CD4-positive, alpha-beta T cell (primary cell): ENCODE measurements around the gene FCHSD1. TPM values are rescaled to one million over a fixed set of nuclear protein-coding genes. Genes with fewer than 3 reads are reported as not detected.

Experiments
- ATAC-seq: fragments of 200-7000 bp; cut with Tn5 transposase; one replicate; pipeline ENCODE4 v1.10.0; 2022; ENCODE audit warnings: mild to moderate bottlenecking; ENCODE audit not compliant: poor library complexity
- CTCF ChIA-PET: fragments of 350-600 bp; sonication (Branson Sonifier 250); formaldehyde crosslinking; loops from one replicate; lab custom pipeline; 2021; ENCODE audit warnings: antibody characterized with exemption, inconsistent platforms; lab: Charles Lee
- POLR2A ChIA-PET: fragments of 350-600 bp; sonication (Branson Sonifier 250); formaldehyde crosslinking; loops from one replicate; lab custom pipeline; 2021; ENCODE audit warnings: antibody characterized with exemption, inconsistent platforms; lab: Charles Lee
- DNase-seq, 14 experiments: peaks; one replicate each; pipeline ENCODE4 v3.0.0-alpha.2; 2013 to 2020; ENCODE audit warnings: mixed read lengths in 2 of 14
- H3K27ac ChIP-seq, 2 donors: one replicate each; pipeline versions ENCODE4 v1.5.1 to v1.7.0; 2013; ENCODE audit warnings: low read length in 2 of 2, low read depth in 1 of 2, mild to moderate bottlenecking in 1 of 2
- H3K27me3 ChIP-seq, 2 experiments: 1 replicate in 1 of 2; 2 replicates in 1 of 2; pipeline versions ENCODE4 v1.6.1 to v1.7.0; 2013; ENCODE audit warnings: low read length in 2 of 2, control low read depth in 1 of 2, mild to moderate bottlenecking in 1 of 2, moderate library complexity in 1 of 2; ENCODE audit not compliant: insufficient read depth in 2 of 2, control insufficient read depth in 1 of 2
- H3K36me3 ChIP-seq: one replicate; pipeline ENCODE4 v1.6.1; 2013; ENCODE audit warnings: low read length, control low read depth; ENCODE audit not compliant: insufficient read depth
- H3K4me1 ChIP-seq: one replicate; pipeline ENCODE4 v1.6.1; 2013; ENCODE audit warnings: low read length, control low read depth; ENCODE audit not compliant: insufficient read depth
- H3K4me3 ChIP-seq: one replicate; pipeline ENCODE4 v1.5.1; 2013; ENCODE audit warnings: mild to moderate bottlenecking, low read length, moderate library complexity
- H3K9me3 ChIP-seq, 2 experiments: 1 replicate in 1 of 2; 2 replicates in 1 of 2; pipeline versions ENCODE4 v1.6.1 to v1.7.0; 2013; ENCODE audit warnings: low read length in 2 of 2, mild to moderate bottlenecking in 2 of 2, control low read depth in 1 of 2, moderate library complexity in 1 of 2; ENCODE audit not compliant: control insufficient read depth in 1 of 2, insufficient read depth in 1 of 2
- H3K27ac Mint-ChIP-seq: one replicate; pipeline ENCODE4 v1.8.0; 2020; ENCODE audit warnings: mixed read lengths
- H3K27me3 Mint-ChIP-seq: one replicate; pipeline ENCODE4 v1.8.0; 2021; ENCODE audit warnings: mixed read lengths
- H3K36me3 Mint-ChIP-seq: one replicate; pipeline ENCODE4 v1.8.0; 2021; ENCODE audit warnings: low read depth, mixed read lengths
- H3K4me1 Mint-ChIP-seq: one replicate; pipeline ENCODE4 v1.8.0; 2021; ENCODE audit warnings: low read depth, mixed read lengths
- H3K4me3 Mint-ChIP-seq: one replicate; pipeline ENCODE4 v1.8.0; 2020; ENCODE audit warnings: mild to moderate bottlenecking, mixed read lengths
- H3K9me3 Mint-ChIP-seq: one replicate; pipeline ENCODE4 v1.8.0; 2020; ENCODE audit warnings: mixed read lengths
- CTCF ChIP-seq: fragments of 200-600 bp; IDR thresholded peaks from one replicate; pipeline ENCODE4 v1.8.0; 2022; ENCODE audit warnings: antibody characterized with exemption, mild to moderate bottlenecking
- intact Hi-C, 2 experiments: fragments of 100-400 bp; cut with DNase I in 1 of 2; cut with micrococcal nuclease in 1 of 2; formaldehyde crosslinking; loops; one replicate each; pipeline versions ENCODE4 v1.15.1 to v1.9.0; 2023 to 2025; cut with DNase I, micrococcal nuclease
- total RNA-seq, 174 experiments: library from RNA in 2 of 174; stranded (reverse) in 2 of 174; gene quantifications; one replicate each; pipeline ENCODE4 v1.2.3 and lab custom pipeline; 2021 to 2026

The FCHSD1 gene
- total RNA-seq, 2 experiments from 2014 or later, result 79.8 to 86.8 TPM

GRCh38 chr5:141657937-141658545 is 6.8 kb upstream of the FCHSD1 start:
- peaks cover 0 to 5% of the 10 kb centered on the region in 2 experiments for H3K9me3 ChIP-seq
- DNase-seq (peak in 1 of 14 experiments; percentile 16), ATAC-seq (no peak)
- H3K4me3 ChIP-seq, result no peak overlapping the region
- no peaks in the 10 kb centered on the region for H3K4me1 ChIP-seq
- POLR2A ChIA-PET, result interaction anchor here (1.2 kb wide), 1 partner anchor 21 kb away, joined by 3 read pairs; no protein-coding TSS in a partner anchor
- Mint-ChIP-seq H3K27me3 (peaks cover 6% of the 10 kb centered on the region), H3K4me3 (no peak overlapping the region), H3K27ac (no peak overlapping the region), H3K36me3 (no peaks in the 10 kb centered on the region), H3K9me3 (no peaks in the 10 kb centered on the region), H3K4me1 (peaks cover 2% of the 10 kb centered on the region)
- no peaks in the 10 kb centered on the region for H3K27me3 ChIP-seq
- H3K27ac ChIP-seq, result no peak overlapping the region
- no peak for TF ChIP-seq CTCF
- CTCF ChIA-PET, result interaction anchor here (1.3 kb wide), 1 partner anchor 12 kb away, joined by 3 read pairs; no protein-coding TSS in a partner anchor
- H3K36me3 ChIP-seq, result no peaks in the 10 kb centered on the region
- intact Hi-C loops, result no loop called here

GRCh38 chr5:141657404-141657803 is 6.2 kb upstream of the FCHSD1 start:
- Histone ChIP-seq H3K36me3 (no peaks in the 10 kb centered on the region), H3K4me3 (no peak overlapping the region), H3K27me3 (no peaks in the 10 kb centered on the region), H3K4me1 (no peaks in the 10 kb centered on the region), H3K9me3 (peaks cover 0 to 5% of the 10 kb centered on the region in 2 experiments), H3K27ac (no peak overlapping the region)
- no peak for ATAC-seq
- Mint-ChIP-seq H3K27ac (no peak overlapping the region), H3K4me3 (no peak overlapping the region), H3K9me3 (no peaks in the 10 kb centered on the region), H3K27me3 (peaks cover 6% of the 10 kb centered on the region), H3K4me1 (peaks cover 7% of the 10 kb centered on the region), H3K36me3 (no peaks in the 10 kb centered on the region)
- intact Hi-C loops, result no loop called here
- CTCF ChIA-PET, result interaction anchor here (1.3 kb wide), 1 partner anchor 12 kb away, joined by 3 read pairs; no protein-coding TSS in a partner anchor
- no peak for DNase-seq
- POLR2A ChIA-PET, result interaction anchor here (1.2 kb wide), 1 partner anchor 20 kb away, joined by 3 read pairs; no protein-coding TSS in a partner anchor
- TF ChIP-seq CTCF, result no peak

DNA sequence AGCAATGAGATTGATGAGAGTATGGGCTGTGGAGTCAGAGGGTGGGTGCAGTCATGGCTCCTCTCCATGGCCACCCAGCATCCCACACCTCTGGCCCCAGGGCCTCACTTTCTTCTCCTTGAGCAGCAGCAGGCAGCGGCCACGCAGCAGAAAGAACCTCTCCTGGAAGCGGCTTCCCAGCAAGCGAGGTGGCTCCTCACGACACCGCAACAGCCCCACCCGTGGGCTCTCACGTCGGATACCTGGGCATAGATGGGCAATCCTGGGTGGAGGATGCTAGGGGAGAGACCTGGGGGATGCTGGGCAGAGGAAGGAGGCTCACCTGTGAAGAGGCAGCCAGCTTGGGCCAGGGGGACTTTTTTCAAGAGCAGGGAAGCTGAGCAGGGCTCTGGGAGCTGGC is 5.2 kb upstream of the FCHSD1 start:
- Histone ChIP-seq H3K9me3 (peaks cover 0 to 5% of the 10 kb centered on the region in 2 experiments), H3K27me3 (no peaks in the 10 kb centered on the region), H3K27ac (no peak overlapping the region), H3K36me3 (no peaks in the 10 kb centered on the region), H3K4me1 (peaks cover 10% of the 10 kb centered on the region), H3K4me3 (no peak overlapping the region)
- no peak for TF ChIP-seq CTCF
- H3K36me3 Mint-ChIP-seq, result no peaks in the 10 kb centered on the region
- no peak for ATAC-seq
- peaks cover 6% of the 10 kb centered on the region for H3K27me3 Mint-ChIP-seq
- CTCF ChIA-PET, result interaction anchor here (1.3 kb wide), 1 partner anchor 8 kb away, joined by 3 read pairs; no protein-coding TSS in a partner anchor
- POLR2A ChIA-PET, result no interaction called here
- intact Hi-C loops, result no loop called here
- no peaks in the 10 kb centered on the region for H3K9me3 Mint-ChIP-seq
- no peak overlapping the region for H3K4me3 Mint-ChIP-seq
- DNase-seq, result peak in 1 of 14 experiments; percentile 6
- H3K27ac Mint-ChIP-seq, result no peak overlapping the region
- peaks cover 16% of the 10 kb centered on the region for H3K4me1 Mint-ChIP-seq
